ENCODE results near the gene ENPP1.

ENPP1 gene

GRCh38 chr6:131917763-131918649, 110.2 kb downstream of the ENPP1 start:
- DNase-seq, result no peak

DNA sequence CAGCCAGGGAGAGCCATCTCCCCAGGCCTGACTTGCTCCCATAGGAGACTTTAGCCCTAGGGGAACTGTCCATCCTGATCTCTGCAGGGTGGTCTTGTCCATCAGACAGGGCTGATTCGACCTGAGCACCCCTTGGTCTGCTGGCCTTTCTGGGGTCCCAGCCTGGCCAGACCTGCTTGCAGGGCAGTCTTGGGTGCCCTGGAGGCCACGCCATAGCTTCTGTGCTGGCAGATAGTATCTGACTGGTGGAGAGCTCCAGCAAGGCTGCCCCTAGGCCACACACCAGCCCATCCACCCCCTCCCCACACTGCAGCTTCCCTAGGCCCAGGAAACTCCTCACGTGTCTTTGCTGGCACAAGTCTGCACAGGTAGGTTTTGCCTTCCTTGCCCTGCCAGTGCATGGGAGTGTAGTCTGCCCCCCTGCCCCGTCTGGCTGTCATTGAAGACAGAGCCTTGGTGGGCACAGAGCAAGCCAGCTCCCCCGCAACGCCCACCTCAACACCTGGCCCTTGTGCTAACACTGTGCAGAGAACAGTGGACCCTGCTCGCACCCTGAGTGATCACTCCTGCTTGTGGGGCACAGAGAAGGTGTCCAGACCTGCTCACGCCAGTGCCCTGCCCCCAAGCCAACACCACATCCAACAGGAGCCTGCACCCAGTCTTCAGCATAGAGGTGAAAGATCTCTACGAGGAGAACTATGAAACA, 111.0 kb downstream of the ENPP1 start:
- DNase-seq, result no peak

GRCh38 chr6:131920656-131921055, 112.8 kb downstream of the ENPP1 start:
- DNase-seq, result no peak

DNA sequence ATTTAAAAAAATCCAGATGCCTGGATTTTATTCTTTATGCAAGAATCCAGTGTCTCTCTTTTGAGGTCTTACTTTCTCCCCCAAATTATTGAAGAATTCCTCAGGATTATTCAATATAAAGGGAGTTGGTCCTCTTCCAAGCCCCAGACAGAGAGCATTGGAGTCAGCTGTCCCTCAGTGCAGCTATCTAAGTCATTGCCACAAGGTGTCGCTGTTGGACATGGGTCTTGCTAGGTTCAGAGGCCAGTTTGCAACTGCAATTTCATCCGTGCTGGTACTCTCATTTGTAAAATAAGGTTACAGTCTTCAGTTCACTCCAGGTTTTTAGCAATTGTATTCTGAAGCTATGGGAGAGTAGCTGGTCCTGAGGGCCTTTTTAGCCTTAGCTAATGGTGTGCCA, 115.5 kb downstream of the ENPP1 start:
- DNase-seq, result peak; percentile 11 to 70 (median 40)

- DNase-seq, result peak; percentile 17 to 79 (median 43)
Observed at GRCh38 chr6:131924881-131925474, 117.2 kb downstream of the ENPP1 start.

DNA sequence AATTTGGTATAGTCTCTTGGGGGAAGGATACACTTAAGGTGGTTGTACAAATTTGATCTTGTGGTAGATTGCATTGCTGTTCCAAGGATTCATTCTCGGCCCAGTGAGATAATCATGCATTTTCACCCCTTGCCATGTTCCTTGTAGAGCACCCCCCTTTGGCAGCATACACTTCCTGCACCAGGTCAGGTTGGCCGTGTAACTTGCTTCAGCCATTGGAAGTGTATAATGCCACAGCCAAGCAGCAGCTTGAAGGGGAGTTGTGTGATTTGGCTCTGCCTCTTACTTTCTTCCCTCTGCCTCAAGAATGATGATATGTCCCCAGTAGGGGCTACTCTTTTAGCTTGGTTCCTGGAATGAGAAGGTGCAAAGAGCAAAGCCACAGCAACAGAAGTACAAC, 121.4 kb downstream of the ENPP1 start:
- DNase-seq, result no peak

DNA sequence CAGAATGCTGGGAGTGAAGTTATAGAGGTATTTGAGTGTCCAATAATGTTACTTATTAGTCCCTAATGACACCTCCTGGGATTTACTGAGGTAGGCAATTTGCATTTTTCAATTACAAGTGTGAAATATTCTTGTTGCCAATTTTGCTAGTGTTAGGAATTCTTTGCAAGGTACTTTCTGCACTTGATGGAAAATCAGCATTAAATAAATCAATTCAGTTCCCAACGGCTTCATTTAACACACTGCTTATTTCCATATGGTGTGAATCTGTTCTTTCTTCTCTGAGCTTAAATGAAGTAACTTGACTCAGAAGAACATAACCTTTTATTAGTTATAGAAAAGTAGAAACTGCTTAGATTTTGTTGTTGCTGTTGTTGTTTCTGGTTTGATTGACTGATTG, 122.2 kb downstream of the ENPP1 start:
- no peak for DNase-seq

GRCh38 chr6:131931063-131931750, 123.4 kb downstream of the ENPP1 start:
- DNase-seq, result no peak

GRCh38 chr6:131936156-131936555, 128.3 kb downstream of the ENPP1 start:
- DNase-seq, result no peak

DNA sequence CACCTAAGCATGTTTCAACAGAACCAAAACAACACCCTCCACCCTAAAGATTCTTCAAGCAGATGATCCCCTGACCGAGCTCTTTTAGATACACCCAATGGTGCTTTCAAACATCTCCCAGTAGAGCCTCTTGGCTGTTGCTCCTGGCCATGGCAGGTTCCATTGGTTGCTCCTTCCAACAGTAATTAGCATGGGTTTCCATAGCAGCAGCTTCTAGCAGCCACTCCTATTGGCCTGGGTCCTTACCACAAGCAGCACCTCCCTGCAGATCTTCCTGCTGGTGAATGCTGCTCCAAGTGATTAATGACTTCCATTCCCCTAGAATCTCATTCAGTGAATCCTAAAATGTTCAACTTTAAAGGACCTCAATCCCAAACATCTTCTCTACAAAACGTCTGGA, 129.4 kb downstream of the ENPP1 start:
- peak in 2 of 3 experiments; percentile 5 to 41 for DNase-seq

DNA sequence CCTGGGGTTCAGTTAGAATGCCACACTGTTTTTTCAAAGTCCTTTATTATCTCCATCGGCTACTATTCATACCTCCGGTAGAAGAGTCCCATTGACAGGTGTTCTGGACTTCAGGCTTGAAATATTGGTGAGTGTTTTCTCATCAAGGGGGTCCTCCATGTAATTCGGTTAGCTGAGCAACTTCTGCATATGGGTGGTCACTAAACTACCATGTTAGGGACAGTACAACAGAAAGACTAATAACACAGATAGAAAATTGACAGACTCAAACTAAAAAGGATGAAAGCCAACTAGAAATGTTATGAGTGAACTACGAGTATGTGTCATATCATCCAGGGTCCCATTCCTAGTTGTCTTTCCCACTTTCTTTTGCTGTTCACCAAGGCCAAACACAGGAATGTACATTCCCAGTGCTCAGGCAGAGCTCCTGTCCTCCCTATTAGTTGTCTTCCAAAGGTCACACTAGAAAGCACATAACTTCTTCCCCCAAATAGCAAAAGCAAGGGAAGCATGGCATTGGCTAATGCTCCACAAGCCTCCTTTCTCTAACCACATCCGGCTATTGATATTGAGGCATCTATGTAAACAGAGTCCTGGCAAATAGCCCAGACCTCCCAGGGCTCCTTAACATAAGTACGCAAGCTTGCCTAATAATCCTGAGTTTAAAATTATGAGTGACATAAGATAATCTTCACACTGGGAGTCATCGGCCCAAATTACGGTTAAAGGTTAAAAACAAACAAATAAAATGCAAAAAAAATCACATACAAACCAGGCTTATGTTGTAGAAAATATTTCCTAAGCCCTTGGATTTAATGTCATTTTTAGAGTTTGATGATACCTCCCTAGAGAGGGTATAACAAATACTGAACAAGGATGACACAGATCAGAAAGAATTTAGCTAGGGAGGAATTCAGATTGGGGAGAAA, 130.1 kb downstream of the ENPP1 start:
- peak in 2 of 3 experiments; percentile 41 to 77 for DNase-seq
